Esophagus squamous epithelium (tissue), 5 donors: Measurements from ENCODE around the gene RPS23. TPM values are rescaled to one million over a fixed set of nuclear protein-coding genes. Genes with fewer than 3 reads are reported as not detected.

Source experiments
- DNase-seq: peaks from one replicate; lab custom pipeline; 2025; lab: John Stamatoyannopoulos, UW
- H3K27ac ChIP-seq, 4 donors: fragments of 200-600 bp; sonication (generic); one replicate each; pipeline ENCODE4 v1.5.1; 2016 to 2019; ENCODE audit warnings: mild to moderate bottlenecking in 1 of 4
- H3K27me3 ChIP-seq, 4 donors: fragments of 200-600 bp; sonication (generic); 1 replicate in 3 of 4; 2 replicates in 1 of 4; pipeline versions ENCODE4 v1.5.1 to v1.6.0; 2017 to 2021; ENCODE audit warnings: antibody characterized with exemption in 1 of 4
- H3K36me3 ChIP-seq, 3 donors: fragments of 200-600 bp; sonication (generic); one replicate each; pipeline ENCODE4 v1.5.1; 2016 to 2019
- H3K4me1 ChIP-seq, 3 donors: fragments of 200-600 bp; sonication (generic); one replicate each; pipeline ENCODE4 v1.5.1; 2017 to 2019
- H3K4me3 ChIP-seq, 4 donors: fragments of 200-600 bp; sonication (generic); 1 replicate in 3 of 4; 2 replicates in 1 of 4; pipeline ENCODE4 v1.5.1; 2016 to 2019; ENCODE audit warnings: mild to moderate bottlenecking in 2 of 4, moderate library complexity in 1 of 4
- H3K9me3 ChIP-seq, 3 donors: fragments of 200-600 bp; sonication (generic); one replicate each; pipeline ENCODE4 v1.5.1; 2016 to 2019
- POLR2A ChIP-seq, 4 donors: fragments of 450-650 bp; IDR thresholded peaks; one replicate each; pipeline ENCODE4 v1.6.1; 2017; ENCODE audit warnings: antibody characterized with exemption in 4 of 4, mild to moderate bottlenecking in 4 of 4, moderate library complexity in 3 of 4
- WGBS, 2 donors: methylation state at CpG; one replicate each; pipeline ENCODE4 v1.1.5; 2018; 5-methylcytosine and 5-hydroxymethylcytosine counted together
- intact Hi-C: fragments of 100-400 bp; cut with DNase I; formaldehyde crosslinking; loops from one replicate; pipeline ENCODE4 v1.15.0; 2022
- total RNA-seq, 4 donors: library from RNA; depleted of rRNA; stranded (reverse); fragments of >200 nt; gene quantifications; one replicate each; pipeline ENCODE4 v1.1.0, GENCODE V29; 2016
- TF ChIP-seq, protein P1 (sequence below), 6 experiments: fragments of 450-650 bp in 4 of 6; fragments of 200-600 bp in 2 of 6; sonication (generic) in 2 of 6; IDR thresholded peaks; one replicate each; pipeline ENCODE4 v1.5.1; 2016 to 2019; ENCODE audit warnings: antibody characterized with exemption in 6 of 6, mild to moderate bottlenecking in 4 of 6, moderate library complexity in 4 of 6
- donor health status: DM: yes; HTN: yes; CAD: no.

Gene RPS23
- total RNA-seq, 4 donors from 2014 or later: 1,256 to 3,713 (median 2,903) TPM

DNA sequence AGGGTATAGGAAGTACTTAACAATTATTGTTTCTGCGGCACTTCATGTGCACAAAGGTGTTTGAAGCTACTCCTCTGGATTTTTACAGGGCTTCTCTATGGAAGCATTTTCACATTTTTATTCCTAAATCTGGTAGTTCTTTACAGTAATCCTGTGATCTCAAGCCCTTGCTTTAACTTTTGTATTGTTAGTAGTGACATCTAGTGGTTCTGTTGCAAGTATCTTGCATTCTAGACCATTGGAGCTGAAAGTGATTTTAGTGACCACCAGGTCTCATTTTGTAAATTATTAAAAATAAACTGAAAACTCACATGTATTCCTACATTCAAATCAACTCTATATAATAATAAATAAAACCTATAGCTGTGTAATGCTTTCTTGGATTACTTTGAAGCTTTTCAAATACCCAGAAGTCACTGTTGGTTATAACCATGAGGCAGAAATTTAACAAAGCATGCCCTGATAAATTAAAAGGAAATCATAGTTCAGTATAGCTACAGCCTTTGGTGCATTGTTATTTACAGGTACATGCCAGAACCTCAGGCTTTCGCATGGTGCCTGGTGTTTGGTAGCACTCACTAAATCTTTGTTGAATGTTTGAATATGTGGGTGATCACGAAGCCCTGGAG is 18.9 kb downstream of the RPS23 start:
- Histone ChIP-seq H3K36me3 (no peaks in the 10 kb centered on the region), H3K4me3 (no peak overlapping the region), H3K27me3 (no peaks in the 10 kb centered on the region), H3K4me1 (no peaks in the 10 kb centered on the region), H3K27ac (no peak overlapping the region), H3K9me3 (no peaks in the 10 kb centered on the region)
- DNase-seq: no peak
- TF ChIP-seq, protein P1, sequence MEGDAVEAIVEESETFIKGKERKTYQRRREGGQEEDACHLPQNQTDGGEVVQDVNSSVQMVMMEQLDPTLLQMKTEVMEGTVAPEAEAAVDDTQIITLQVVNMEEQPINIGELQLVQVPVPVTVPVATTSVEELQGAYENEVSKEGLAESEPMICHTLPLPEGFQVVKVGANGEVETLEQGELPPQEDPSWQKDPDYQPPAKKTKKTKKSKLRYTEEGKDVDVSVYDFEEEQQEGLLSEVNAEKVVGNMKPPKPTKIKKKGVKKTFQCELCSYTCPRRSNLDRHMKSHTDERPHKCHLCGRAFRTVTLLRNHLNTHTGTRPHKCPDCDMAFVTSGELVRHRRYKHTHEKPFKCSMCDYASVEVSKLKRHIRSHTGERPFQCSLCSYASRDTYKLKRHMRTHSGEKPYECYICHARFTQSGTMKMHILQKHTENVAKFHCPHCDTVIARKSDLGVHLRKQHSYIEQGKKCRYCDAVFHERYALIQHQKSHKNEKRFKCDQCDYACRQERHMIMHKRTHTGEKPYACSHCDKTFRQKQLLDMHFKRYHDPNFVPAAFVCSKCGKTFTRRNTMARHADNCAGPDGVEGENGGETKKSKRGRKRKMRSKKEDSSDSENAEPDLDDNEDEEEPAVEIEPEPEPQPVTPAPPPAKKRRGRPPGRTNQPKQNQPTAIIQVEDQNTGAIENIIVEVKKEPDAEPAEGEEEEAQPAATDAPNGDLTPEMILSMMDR (IDR thresholded peaks at IDR 0.05): peak in 2 of 6 experiments; percentile 26 to 32
- no peak for TF ChIP-seq POLR2A (IDR thresholded peaks at IDR 0.05)
- intact Hi-C loops: no loop called here
- 76 to 87% methylated on average over 3 of the region's 3 CpGs for WGBS, 2 donors

DNA sequence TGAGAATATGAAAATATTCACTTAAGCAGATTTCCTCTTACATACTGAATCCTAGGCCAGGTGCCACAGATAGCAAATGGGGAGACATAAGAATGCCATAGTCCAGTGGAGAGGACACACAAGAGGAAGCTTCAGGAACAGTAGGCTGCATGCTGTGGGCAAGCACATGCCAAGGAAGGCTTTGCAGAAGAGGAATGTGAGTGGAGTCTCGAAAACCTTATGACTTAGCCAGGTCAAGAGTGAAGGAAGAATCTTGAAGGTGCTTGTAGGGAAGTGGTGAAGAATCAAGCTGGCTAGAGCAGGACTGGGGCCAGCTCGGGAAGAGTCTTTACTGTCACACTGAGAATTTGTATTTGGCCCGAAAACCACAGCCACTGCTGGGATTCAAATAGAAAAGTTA is 20.4 kb downstream of the RPS23 start:
- Histone ChIP-seq H3K36me3 (peaks cover 0 to 9% (median 0%) of the 10 kb centered on the region in 3 donors), H3K9me3 (no peaks in the 10 kb centered on the region), H3K4me1 (no peaks in the 10 kb centered on the region), H3K27ac (no peak overlapping the region), H3K27me3 (no peaks in the 10 kb centered on the region), H3K4me3 (no peak overlapping the region)
- 78 to 80% methylated on average over 3 of the region's 3 CpGs for WGBS, 2 donors
- intact Hi-C loops: no loop called here
- no peak for DNase-seq
- TF ChIP-seq, protein P1 (IDR thresholded peaks at IDR 0.05): no peak
- no peak for TF ChIP-seq POLR2A (IDR thresholded peaks at IDR 0.05)

DNA sequence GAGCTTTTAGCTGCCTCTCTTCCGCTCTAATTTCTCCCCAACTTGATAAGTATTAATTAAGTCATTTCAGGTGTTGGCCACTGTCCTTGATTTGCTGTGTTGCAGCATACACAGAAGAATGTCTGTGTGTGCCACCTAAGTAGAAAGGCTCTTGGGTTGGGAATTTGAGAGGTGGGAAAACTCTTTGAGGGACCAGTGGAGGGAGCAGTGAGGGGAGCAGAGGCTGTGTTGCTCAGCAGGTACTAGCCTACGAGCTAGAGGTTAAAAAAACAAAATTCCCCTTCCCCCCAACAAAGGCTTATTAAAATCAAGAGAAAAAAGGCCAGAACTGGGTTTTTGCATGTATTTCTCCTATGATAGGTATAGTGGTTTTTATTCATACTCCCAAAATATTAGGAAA is 20.9 kb downstream of the RPS23 start:
- Histone ChIP-seq H3K27me3 (no peaks in the 10 kb centered on the region), H3K4me1 (no peaks in the 10 kb centered on the region), H3K36me3 (peaks cover 0 to 9% (median 0%) of the 10 kb centered on the region in 3 donors), H3K9me3 (no peaks in the 10 kb centered on the region), H3K27ac (no peak overlapping the region), H3K4me3 (no peak overlapping the region)
- WGBS, 2 donors: 90 to 96% methylated on average over 2 of the region's 2 CpGs
- intact Hi-C loops: no loop called here
- TF ChIP-seq, protein P1 (IDR thresholded peaks at IDR 0.05): no peak
- TF ChIP-seq POLR2A (IDR thresholded peaks at IDR 0.05): no peak
- DNase-seq: no peak

DNA sequence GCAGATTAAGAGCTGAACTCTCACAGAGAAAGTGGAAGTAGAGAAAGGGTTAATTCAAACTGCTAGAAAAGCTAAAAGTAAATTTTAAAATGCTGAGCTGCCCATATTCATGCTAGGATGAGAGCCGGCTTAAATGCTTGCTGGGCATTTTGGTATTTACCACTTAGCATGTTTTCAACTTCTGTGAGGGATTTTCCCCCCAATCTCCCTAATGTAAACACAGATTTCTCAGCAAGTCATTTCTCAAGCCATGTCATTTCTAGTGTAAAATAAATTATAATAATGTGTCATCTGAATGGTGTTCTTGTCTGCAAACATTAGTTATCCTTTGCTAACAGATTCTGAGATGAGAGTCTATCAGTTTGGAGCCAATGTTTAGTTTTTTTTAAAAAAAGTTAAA is 22.3 kb downstream of the RPS23 start:
- Histone ChIP-seq H3K36me3 (peaks cover 0 to 9% (median 0%) of the 10 kb centered on the region in 3 donors), H3K27me3 (no peaks in the 10 kb centered on the region), H3K27ac (no peak overlapping the region), H3K4me1 (no peaks in the 10 kb centered on the region), H3K9me3 (no peaks in the 10 kb centered on the region), H3K4me3 (no peak overlapping the region)
- intact Hi-C loops: no loop called here
- no peak for TF ChIP-seq POLR2A (IDR thresholded peaks at IDR 0.05)
- TF ChIP-seq, protein P1 (IDR thresholded peaks at IDR 0.05): no peak
- 31 to 64% methylated on average over 1 of the region's 1 CpG for WGBS, 2 donors
- no peak for DNase-seq

DNA sequence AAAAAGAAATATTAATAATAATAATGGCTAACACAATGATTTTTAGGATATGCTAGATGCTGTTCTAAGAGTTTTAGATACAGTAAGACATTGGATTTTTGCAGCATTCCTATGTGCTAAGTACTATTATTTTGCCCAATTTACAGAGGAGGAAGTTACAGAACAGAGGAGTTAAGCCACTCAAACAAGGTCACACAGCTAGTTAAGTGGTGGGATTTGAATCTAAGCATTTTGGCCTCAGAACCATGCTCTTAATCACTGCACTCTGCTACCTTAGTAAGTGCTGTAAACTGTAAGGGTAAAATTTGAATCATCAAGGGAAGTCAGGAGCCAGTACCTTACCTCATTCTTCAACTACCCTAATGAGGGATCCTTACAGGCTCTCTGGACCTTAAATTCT is 25.4 kb downstream of the RPS23 start:
- Histone ChIP-seq H3K4me3 (no peak overlapping the region), H3K36me3 (peaks cover 0 to 9% (median 0%) of the 10 kb centered on the region in 3 donors), H3K27me3 (no peaks in the 10 kb centered on the region), H3K9me3 (no peaks in the 10 kb centered on the region), H3K4me1 (no peaks in the 10 kb centered on the region), H3K27ac (no peak overlapping the region)
- DNase-seq: no peak
- TF ChIP-seq, protein P1 (IDR thresholded peaks at IDR 0.05): no peak
- TF ChIP-seq POLR2A (IDR thresholded peaks at IDR 0.05): no peak
- intact Hi-C loops: no loop called here
